Activated CD8-positive, alpha-beta T cell treated with anti-CD3 and anti-CD28 coated beads, Interleukin-2, amount 10 ng/mL, durations not matched to agents 7 days and 5 days (primary cell): Measurements from ENCODE around the gene VEGFA. TPM values are rescaled to one million over a fixed set of nuclear protein-coding genes. Genes with fewer than 3 reads are reported as not detected.

ENCODE experiments used
- ATAC-seq: fragments of 150-1000 bp; cut with Tn5 transposase; one replicate; pipeline ENCODE4 v1.10.0; 2021; ENCODE audit warnings: moderate library complexity
- CTCF ChIA-PET: fragments of 350-600 bp; sonication (Branson Sonifier 250); formaldehyde crosslinking; loops from one replicate; lab custom pipeline; 2021; ENCODE audit warnings: antibody characterized with exemption; lab: Charles Lee
- POLR2A ChIA-PET: fragments of 350-600 bp; sonication (Branson Sonifier 250); formaldehyde crosslinking; loops from one replicate; lab custom pipeline; 2021; ENCODE audit warnings: antibody characterized with exemption; lab: Charles Lee
- DNase-seq: peaks from one replicate; pipeline ENCODE4 v3.0.0-alpha.2; 2020
- H3K27ac Mint-ChIP-seq: one replicate; pipeline ENCODE4 v1.8.0; 2021; ENCODE audit warnings: mild to moderate bottlenecking, mixed read lengths
- H3K27me3 Mint-ChIP-seq: one replicate; pipeline ENCODE4 v1.8.0; 2021; ENCODE audit warnings: low read depth, mixed read lengths
- H3K36me3 Mint-ChIP-seq: one replicate; pipeline ENCODE4 v1.8.0; 2021; ENCODE audit warnings: low read depth, mixed read lengths
- H3K4me1 Mint-ChIP-seq: one replicate; pipeline ENCODE4 v1.8.0; 2021; ENCODE audit warnings: low read depth, mixed read lengths
- H3K4me3 Mint-ChIP-seq: one replicate; pipeline ENCODE4 v1.8.0; 2021; ENCODE audit warnings: mild to moderate bottlenecking, mixed read lengths
- H3K9me3 Mint-ChIP-seq: one replicate; pipeline ENCODE4 v1.8.0; 2022; ENCODE audit warnings: mixed read lengths; ENCODE audit not compliant: insufficient read depth
- total RNA-seq, 2 experiments: library from RNA; stranded (reverse); gene quantifications; one replicate each; pipeline ENCODE4 v1.2.3, GENCODE V29; 2021

VEGFA gene
- total RNA-seq, 2 experiments from 2014 or later = 37.9 to 39.3 TPM

DNA sequence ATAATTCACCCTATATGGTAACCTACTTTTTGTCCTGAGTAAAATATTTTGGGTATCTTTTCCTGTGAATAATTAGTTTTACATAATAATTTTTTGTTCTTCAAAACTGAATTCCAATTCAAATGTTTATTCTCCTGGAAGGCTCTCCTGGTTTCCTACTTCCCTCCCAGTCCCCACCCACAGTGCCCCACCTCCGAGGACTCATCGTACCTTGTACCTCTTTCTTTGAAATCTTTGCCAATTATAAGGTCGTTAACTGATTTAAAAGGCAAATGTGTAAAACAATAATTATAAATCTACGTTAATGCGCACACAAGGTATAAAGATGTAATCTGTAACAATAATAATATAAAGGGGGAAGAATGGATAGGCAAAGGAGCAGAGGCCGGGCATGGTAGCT is 40.5 kb upstream of the VEGFA start:
- Mint-ChIP-seq H3K4me3 (no peak overlapping the region), H3K36me3 (peaks cover 5% of the 10 kb centered on the region), H3K27ac (no peak overlapping the region), H3K9me3 (peaks cover 13% of the 10 kb centered on the region), H3K4me1 (peaks cover 31% of the 10 kb centered on the region), H3K27me3 (peaks cover 6% of the 10 kb centered on the region)
- CTCF ChIA-PET = no interaction called here
- DNase-seq (no peak), ATAC-seq (no peak)
- POLR2A ChIA-PET = no interaction called here

DNA sequence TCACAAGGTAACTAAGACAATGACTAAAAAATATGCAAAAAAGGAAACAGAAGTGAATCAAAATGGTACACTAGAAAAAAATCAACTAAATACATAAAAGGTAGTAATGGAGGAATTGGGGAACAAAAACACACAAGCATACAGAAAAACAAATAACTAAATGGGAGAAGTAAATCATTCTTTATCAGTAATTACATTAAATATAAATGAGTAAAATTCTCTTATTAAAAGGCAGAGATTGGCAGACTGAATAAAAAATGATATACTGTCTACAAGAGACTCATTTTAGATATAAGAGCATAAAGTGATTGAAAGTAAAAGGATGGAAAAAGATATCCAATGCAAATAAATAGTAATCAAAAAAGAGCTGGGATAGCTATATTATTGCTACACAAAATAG is 39.4 kb upstream of the VEGFA start:
- Mint-ChIP-seq H3K4me3 (no peak overlapping the region), H3K4me1 (peaks cover 28% of the 10 kb centered on the region), H3K27ac (no peak overlapping the region), H3K36me3 (peaks cover 5% of the 10 kb centered on the region), H3K9me3 (peaks cover 13% of the 10 kb centered on the region), H3K27me3 (peaks cover 6% of the 10 kb centered on the region)
- ChIA-PET POLR2A (no interaction called here), CTCF (interaction anchor here (1.0 kb wide), 1 partner anchor 42 kb away, joined by 3 read pairs; no protein-coding TSS in a partner anchor)
- DNase-seq = no peak
- ATAC-seq = no peak

GRCh38 chr6:43733471-43734293 is 36.3 kb upstream of the VEGFA start:
- DNase-seq = peak; percentile 54
- peaks cover 5% of the 10 kb centered on the region for H3K36me3 Mint-ChIP-seq
- H3K27me3 Mint-ChIP-seq = peaks cover 2% of the 10 kb centered on the region
- H3K9me3 Mint-ChIP-seq = peaks cover 13% of the 10 kb centered on the region
- ChIA-PET POLR2A (no interaction called here), CTCF (interaction anchor here (0.8 to 1.5 kb wide), 3 partner anchors 9 to 35 kb away, joined by 3 to 6 read pairs (median 3); no protein-coding TSS in a partner anchor)
- no peak overlapping the region for H3K4me3 Mint-ChIP-seq
- ATAC-seq = peak; percentile 61
- peak overlapping the region; percentile 64 for H3K27ac Mint-ChIP-seq
- H3K4me1 Mint-ChIP-seq = peaks cover 21% of the 10 kb centered on the region

- peak overlapping the region; percentile 73 for H3K27ac Mint-ChIP-seq
- CTCF ChIA-PET = interaction anchor here (0.7 to 1.5 kb wide), 4 partner anchors 10 to 35 kb away, joined by 3 to 6 read pairs (median 3); no protein-coding TSS in a partner anchor
Observed at GRCh38 chr6:43734294-43734665, 35.7 kb upstream of the VEGFA start.

GRCh38 chr6:43735642-43736199 is 34.3 kb upstream of the VEGFA start:
- no peak overlapping the region for H3K4me3 Mint-ChIP-seq
- ATAC-seq (no peak), DNase-seq (no peak)
- H3K4me1 Mint-ChIP-seq = peaks cover 21% of the 10 kb centered on the region
- no peak overlapping the region for H3K27ac Mint-ChIP-seq
- H3K9me3 Mint-ChIP-seq = peaks cover 9% of the 10 kb centered on the region
- POLR2A ChIA-PET = interaction anchor here (1.2 kb wide), 1 partner anchor 11 kb away, joined by 3 read pairs; no protein-coding TSS in a partner anchor
- peaks cover 2% of the 10 kb centered on the region for H3K27me3 Mint-ChIP-seq
- H3K36me3 Mint-ChIP-seq = peaks cover 5% of the 10 kb centered on the region
- CTCF ChIA-PET = interaction anchor here (0.9 to 1.0 kb wide), 3 partner anchors 24 to 339 kb away, joined by 3 read pairs; no protein-coding TSS in a partner anchor

More at GRCh38 chr6:43734294-43734665, 35.7 kb upstream of the VEGFA start:
- Mint-ChIP-seq H3K36me3 (peaks cover 5% of the 10 kb centered on the region), H3K9me3 (peaks cover 13% of the 10 kb centered on the region), H3K27me3 (peaks cover 2% of the 10 kb centered on the region), H3K4me3 (no peak overlapping the region), H3K4me1 (peaks cover 21% of the 10 kb centered on the region)
- DNase-seq (no peak), ATAC-seq (no peak)
- POLR2A ChIA-PET = no interaction called here

DNA sequence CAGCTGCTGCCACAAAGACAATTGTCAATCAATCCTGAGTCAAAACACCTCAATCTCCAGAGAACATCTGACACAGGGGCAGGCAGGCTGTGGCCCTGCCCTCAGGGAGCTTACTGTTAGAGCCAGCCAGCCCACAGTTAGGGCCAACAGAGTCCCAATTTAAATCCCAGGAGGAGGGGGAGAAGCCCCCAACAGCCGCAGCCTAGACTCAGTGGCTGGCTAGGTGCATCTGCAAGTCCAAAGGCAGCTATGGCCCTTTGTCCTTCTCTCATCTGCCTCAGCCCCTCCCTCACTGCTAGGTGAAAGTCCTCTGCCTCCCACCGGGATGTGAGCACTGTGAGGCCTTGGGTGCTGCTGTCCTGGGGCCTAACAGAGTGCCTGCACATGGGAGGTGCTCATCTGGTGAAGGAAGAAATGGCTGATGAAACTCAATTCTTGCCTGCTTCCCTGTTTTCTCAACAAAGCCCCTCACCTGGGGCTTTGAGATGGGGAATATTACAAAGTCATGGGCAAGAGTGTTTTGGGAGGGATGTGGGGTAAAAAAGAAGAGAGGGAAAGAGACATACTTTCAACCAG is 33.7 kb upstream of the VEGFA start:
- no peak for ATAC-seq
- no peak for DNase-seq
- ChIA-PET POLR2A (interaction anchor here (1.2 kb wide), 1 partner anchor 10 kb away, joined by 3 read pairs; no protein-coding TSS in a partner anchor), CTCF (interaction anchor here (0.9 to 1.0 kb wide), 3 partner anchors 24 to 339 kb away, joined by 3 read pairs; no protein-coding TSS in a partner anchor)
- Mint-ChIP-seq H3K27ac (no peak overlapping the region), H3K4me1 (peaks cover 21% of the 10 kb centered on the region), H3K36me3 (peaks cover 1% of the 10 kb centered on the region), H3K9me3 (peaks cover 3% of the 10 kb centered on the region), H3K4me3 (no peak overlapping the region), H3K27me3 (peaks cover 2% of the 10 kb centered on the region)

DNA sequence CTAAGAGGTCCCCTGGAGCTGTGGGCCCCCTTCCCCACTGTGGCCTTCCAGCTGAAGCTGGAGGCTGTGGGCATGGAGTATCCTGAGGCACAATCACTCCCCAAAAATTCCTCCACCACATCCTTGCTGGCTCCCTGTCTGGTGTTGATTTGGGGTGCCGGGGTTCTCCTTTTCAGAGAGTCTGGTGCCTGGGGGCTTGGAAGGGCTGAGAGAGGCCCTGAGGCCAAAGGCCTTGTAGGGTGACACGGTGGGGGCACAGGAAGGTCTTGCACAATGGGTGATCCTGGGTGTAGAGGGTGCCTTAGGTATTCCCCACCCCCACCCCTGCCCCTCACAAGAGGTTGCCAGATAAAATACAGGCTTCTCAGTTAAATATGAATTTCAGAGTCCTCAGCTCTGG is 33.2 kb upstream of the VEGFA start:
- Mint-ChIP-seq H3K36me3 (no peaks in the 10 kb centered on the region), H3K27ac (no peak overlapping the region), H3K9me3 (no peaks in the 10 kb centered on the region), H3K4me3 (no peak overlapping the region), H3K4me1 (peaks cover 21% of the 10 kb centered on the region), H3K27me3 (peaks cover 2% of the 10 kb centered on the region)
- CTCF ChIA-PET = interaction anchor here (1.3 kb wide), 1 partner anchor 342 kb away, joined by 4 read pairs; no protein-coding TSS in a partner anchor
- no peak for DNase-seq
- no peak for ATAC-seq
- POLR2A ChIA-PET = interaction anchor here (1.2 kb wide), 1 partner anchor 10 kb away, joined by 3 read pairs; no protein-coding TSS in a partner anchor

- POLR2A ChIA-PET = no interaction called here
- peaks cover 21% of the 10 kb centered on the region for H3K4me1 Mint-ChIP-seq
- ATAC-seq (no peak), DNase-seq (no peak)
- no peaks in the 10 kb centered on the region for H3K27me3 Mint-ChIP-seq
- peak overlapping the region; percentile 57 for H3K27ac Mint-ChIP-seq
- H3K36me3 Mint-ChIP-seq = no peaks in the 10 kb centered on the region
- no peak overlapping the region for H3K4me3 Mint-ChIP-seq
- CTCF ChIA-PET = interaction anchor here (1.3 kb wide), 1 partner anchor 342 kb away, joined by 4 read pairs; no protein-coding TSS in a partner anchor
- no peaks in the 10 kb centered on the region for H3K9me3 Mint-ChIP-seq
Observed at GRCh38 chr6:43737272-43738081, 32.5 kb upstream of the VEGFA start.

DNA sequence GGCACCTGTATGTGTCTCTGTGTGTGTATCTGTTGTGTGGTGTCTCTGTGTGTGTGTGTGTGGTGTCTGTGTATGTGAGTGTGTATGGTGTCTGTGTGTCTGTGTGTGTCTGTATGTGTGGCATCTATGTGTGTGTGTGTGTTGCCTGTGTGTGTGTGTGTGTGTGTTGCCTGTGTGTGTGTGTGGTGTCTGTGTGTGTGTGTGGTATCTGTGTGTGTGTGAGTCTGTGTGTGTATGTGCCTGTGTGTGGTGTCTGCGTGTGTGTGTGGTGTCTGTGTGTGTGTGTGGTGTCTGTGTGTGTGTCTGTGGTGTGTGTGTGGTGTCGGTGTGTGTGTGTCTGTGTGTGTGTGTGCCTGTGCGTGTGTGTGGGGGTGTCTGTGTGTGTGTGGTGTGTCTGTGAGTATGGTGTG is 31.7 kb upstream of the VEGFA start:
- Mint-ChIP-seq H3K4me3 (no peak overlapping the region), H3K27ac (peak overlapping the region; percentile 20)

DNA sequence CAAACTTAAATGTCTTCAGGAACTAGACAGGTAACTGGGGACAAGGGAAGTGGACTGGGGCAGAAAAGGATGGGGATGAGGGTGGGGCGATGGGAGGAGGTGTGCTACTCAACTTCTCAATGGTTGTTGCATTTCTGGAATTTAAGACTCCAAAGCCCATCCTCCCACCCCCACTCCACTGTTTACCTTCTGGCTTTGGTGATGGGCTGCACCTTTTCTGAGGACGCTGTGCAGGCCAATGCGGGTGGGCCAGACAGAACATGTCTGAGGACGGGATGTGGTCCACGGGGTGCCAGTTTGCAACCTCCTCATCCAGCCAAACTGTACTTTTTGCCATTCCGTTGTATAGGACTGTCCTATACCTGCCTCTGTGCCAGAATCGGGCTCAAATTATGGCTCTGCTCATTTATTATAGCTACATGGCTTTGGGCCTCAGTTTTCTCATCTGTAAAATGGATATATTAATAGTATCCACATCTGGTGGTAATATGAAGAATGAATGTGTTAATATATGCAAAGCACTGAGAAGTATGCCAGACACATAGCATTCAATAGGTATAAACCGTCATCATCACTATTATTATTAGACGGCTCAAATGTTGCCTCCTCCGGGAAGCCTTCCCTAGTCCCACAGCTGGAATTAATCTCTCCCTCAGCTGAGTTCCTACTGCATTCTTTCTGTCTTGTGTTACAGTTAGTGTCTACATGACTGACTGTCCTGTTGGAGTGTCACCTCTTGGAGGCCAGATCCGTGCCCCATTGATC is 31.0 kb upstream of the VEGFA start:
- ChIA-PET POLR2A (no interaction called here), CTCF (interaction anchor here (0.7 to 1.1 kb wide), 2 partner anchors 31 to 340 kb away, joined by 3 to 4 read pairs; partner anchors contain the start of gene VEGFA)
- Mint-ChIP-seq H3K4me3 (no peak overlapping the region), H3K27ac (no peak overlapping the region), H3K36me3 (no peaks in the 10 kb centered on the region), H3K9me3 (no peaks in the 10 kb centered on the region), H3K4me1 (peaks cover 12% of the 10 kb centered on the region), H3K27me3 (no peaks in the 10 kb centered on the region)
- ATAC-seq = no peak
- DNase-seq = no peak

More for the DNA sequence above, 31.7 kb upstream of the VEGFA start:
- ChIA-PET CTCF (interaction anchor here (1.3 kb wide), 1 partner anchor 341 kb away, joined by 4 read pairs; no protein-coding TSS in a partner anchor), POLR2A (no interaction called here)
- DNase-seq (no peak), ATAC-seq (no peak)
- Mint-ChIP-seq H3K4me1 (peaks cover 20% of the 10 kb centered on the region), H3K9me3 (no peaks in the 10 kb centered on the region), H3K36me3 (no peaks in the 10 kb centered on the region), H3K27me3 (no peaks in the 10 kb centered on the region)
